Panc1 (cell line): Measurements from ENCODE around the gene NR2E3.

ENCODE experiments used
- POLR2AphosphoS5 ChIP-seq: IDR thresholded peaks from 2 replicates; pipeline ENCODE4 v1.6.1; 2012; ENCODE audit warnings: mild to moderate bottlenecking, low read depth, low read length, moderate library complexity
- SIN3A ChIP-seq: IDR thresholded peaks from 2 replicates; pipeline ENCODE4 v1.6.1; 2012; ENCODE audit warnings: low read depth, mild to moderate bottlenecking, low read length, moderate library complexity, borderline replicate concordance; ENCODE audit not compliant: insufficient read depth
- TCF7L2 ChIP-seq: IDR thresholded peaks from 2 replicates; pipeline ENCODE4 v1.6.1; 2011; ENCODE audit warnings: mild to moderate bottlenecking, low read depth, low read length, inconsistent platforms
- TF ChIP-seq, protein P1 (sequence below): fragments of 450-650 bp; IDR thresholded peaks from 2 replicates; pipeline ENCODE4 v1.5.1; 2017; ENCODE audit warnings: mild to moderate bottlenecking
- TF ChIP-seq, protein P2 (sequence below), 2 experiments: IDR thresholded peaks; 2 replicates each; pipeline ENCODE4 v1.6.1; 2011 to 2012; ENCODE audit warnings: low read depth in 2 of 2, control low read depth in 1 of 2, low read length in 1 of 2, mild to moderate bottlenecking in 1 of 2, moderate library complexity in 1 of 2; ENCODE audit not compliant: insufficient read depth in 1 of 2

- TF ChIP-seq, protein P1, sequence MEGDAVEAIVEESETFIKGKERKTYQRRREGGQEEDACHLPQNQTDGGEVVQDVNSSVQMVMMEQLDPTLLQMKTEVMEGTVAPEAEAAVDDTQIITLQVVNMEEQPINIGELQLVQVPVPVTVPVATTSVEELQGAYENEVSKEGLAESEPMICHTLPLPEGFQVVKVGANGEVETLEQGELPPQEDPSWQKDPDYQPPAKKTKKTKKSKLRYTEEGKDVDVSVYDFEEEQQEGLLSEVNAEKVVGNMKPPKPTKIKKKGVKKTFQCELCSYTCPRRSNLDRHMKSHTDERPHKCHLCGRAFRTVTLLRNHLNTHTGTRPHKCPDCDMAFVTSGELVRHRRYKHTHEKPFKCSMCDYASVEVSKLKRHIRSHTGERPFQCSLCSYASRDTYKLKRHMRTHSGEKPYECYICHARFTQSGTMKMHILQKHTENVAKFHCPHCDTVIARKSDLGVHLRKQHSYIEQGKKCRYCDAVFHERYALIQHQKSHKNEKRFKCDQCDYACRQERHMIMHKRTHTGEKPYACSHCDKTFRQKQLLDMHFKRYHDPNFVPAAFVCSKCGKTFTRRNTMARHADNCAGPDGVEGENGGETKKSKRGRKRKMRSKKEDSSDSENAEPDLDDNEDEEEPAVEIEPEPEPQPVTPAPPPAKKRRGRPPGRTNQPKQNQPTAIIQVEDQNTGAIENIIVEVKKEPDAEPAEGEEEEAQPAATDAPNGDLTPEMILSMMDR, result no peak
- TF ChIP-seq POLR2AphosphoS5, result no peak
- TF ChIP-seq, protein P2, sequence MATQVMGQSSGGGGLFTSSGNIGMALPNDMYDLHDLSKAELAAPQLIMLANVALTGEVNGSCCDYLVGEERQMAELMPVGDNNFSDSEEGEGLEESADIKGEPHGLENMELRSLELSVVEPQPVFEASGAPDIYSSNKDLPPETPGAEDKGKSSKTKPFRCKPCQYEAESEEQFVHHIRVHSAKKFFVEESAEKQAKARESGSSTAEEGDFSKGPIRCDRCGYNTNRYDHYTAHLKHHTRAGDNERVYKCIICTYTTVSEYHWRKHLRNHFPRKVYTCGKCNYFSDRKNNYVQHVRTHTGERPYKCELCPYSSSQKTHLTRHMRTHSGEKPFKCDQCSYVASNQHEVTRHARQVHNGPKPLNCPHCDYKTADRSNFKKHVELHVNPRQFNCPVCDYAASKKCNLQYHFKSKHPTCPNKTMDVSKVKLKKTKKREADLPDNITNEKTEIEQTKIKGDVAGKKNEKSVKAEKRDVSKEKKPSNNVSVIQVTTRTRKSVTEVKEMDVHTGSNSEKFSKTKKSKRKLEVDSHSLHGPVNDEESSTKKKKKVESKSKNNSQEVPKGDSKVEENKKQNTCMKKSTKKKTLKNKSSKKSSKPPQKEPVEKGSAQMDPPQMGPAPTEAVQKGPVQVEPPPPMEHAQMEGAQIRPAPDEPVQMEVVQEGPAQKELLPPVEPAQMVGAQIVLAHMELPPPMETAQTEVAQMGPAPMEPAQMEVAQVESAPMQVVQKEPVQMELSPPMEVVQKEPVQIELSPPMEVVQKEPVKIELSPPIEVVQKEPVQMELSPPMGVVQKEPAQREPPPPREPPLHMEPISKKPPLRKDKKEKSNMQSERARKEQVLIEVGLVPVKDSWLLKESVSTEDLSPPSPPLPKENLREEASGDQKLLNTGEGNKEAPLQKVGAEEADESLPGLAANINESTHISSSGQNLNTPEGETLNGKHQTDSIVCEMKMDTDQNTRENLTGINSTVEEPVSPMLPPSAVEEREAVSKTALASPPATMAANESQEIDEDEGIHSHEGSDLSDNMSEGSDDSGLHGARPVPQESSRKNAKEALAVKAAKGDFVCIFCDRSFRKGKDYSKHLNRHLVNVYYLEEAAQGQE (IDR thresholded peaks at IDR 0.05; ENCODE audit: insufficient read depth in 1 of 2, low read depth in 2 of 2, low read length in 1 of 2), result no peak
- TF ChIP-seq TCF7L2, result no peak
- no peak for TF ChIP-seq SIN3A
Measured at GRCh38 chr15:71781965-71782265, 28.4 kb upstream of the NR2E3 start.
